Hepatocyte (in vitro differentiated cells): ENCODE data around the gene ATG13. TPM values are rescaled to one million over a fixed set of nuclear protein-coding genes. Genes with fewer than 3 reads are reported as not detected.

Experiments used
- DNase-seq: peaks from one replicate; pipeline ENCODE4 v3.0.0-alpha.2; 2016; ENCODE audit warnings: low spot score
- H2AFZ ChIP-seq: fragments of 200-600 bp; sonication (generic); 2 replicates; pipeline ENCODE4 v1.6.0; 2016; ENCODE audit warnings: antibody characterized with exemption, mild to moderate bottlenecking
- H3K27ac ChIP-seq: fragments of 200-600 bp; sonication (generic); 2 replicates; pipeline ENCODE4 v1.5.1; 2016; ENCODE audit warnings: mild to moderate bottlenecking
- H3K27me3 ChIP-seq: fragments of 200-600 bp; sonication (generic); 2 replicates; pipeline ENCODE4 v1.6.1; 2016
- H3K36me3 ChIP-seq: fragments of 200-600 bp; sonication (generic); replicated peaks from 2 replicates; pipeline ENCODE4 v1.5.1; 2016; ENCODE audit warnings: low read depth; ENCODE audit not compliant: insufficient read depth
- H3K4me1 ChIP-seq: fragments of 200-600 bp; sonication (generic); 2 replicates; pipeline ENCODE4 v1.5.1; 2016; ENCODE audit warnings: mild to moderate bottlenecking, moderate library complexity; ENCODE audit not compliant: insufficient read depth
- H3K4me2 ChIP-seq: fragments of 200-600 bp; sonication (generic); 2 replicates; pipeline ENCODE4 v1.6.0; 2016
- H3K4me3 ChIP-seq: fragments of 200-600 bp; sonication (generic); 2 replicates; pipeline ENCODE4 v1.5.1; 2016; ENCODE audit warnings: mild to moderate bottlenecking
- H3K79me2 ChIP-seq: fragments of 200-600 bp; sonication (generic); 2 replicates; pipeline ENCODE4 v1.6.0; 2017; ENCODE audit warnings: mild to moderate bottlenecking
- H3K9me2 ChIP-seq: fragments of 200-600 bp; sonication (generic); replicated peaks from 2 replicates; pipeline ENCODE4 v1.6.0; 2017; ENCODE audit warnings: mild to moderate bottlenecking; ENCODE audit not compliant: insufficient read depth
- H3K9me3 ChIP-seq: fragments of 200-600 bp; sonication (generic); 2 replicates; pipeline ENCODE4 v1.5.1; 2016; ENCODE audit warnings: low read depth, mild to moderate bottlenecking
- H4K20me1 ChIP-seq: fragments of 200-600 bp; sonication (generic); 2 replicates; pipeline ENCODE4 v1.6.0; 2016; ENCODE audit warnings: mild to moderate bottlenecking; ENCODE audit not compliant: insufficient read depth, poor library complexity, severe bottlenecking
- CTCF ChIP-seq: fragments of 200-600 bp; sonication (generic); IDR thresholded peaks from 2 replicates; pipeline ENCODE4 v1.5.1; 2016; ENCODE audit warnings: antibody characterized with exemption, mild to moderate bottlenecking; ENCODE audit not compliant: poor library complexity
- EZH2 ChIP-seq: fragments of 200-600 bp; sonication (generic); IDR thresholded peaks from 2 replicates; pipeline ENCODE4 v1.6.1; 2016; ENCODE audit warnings: antibody characterized with exemption, mild to moderate bottlenecking, borderline replicate concordance
- EZH2phosphoT487 ChIP-seq: fragments of 200-600 bp; sonication (generic); IDR thresholded peaks from one replicate; pipeline ENCODE4 v1.6.1; 2018; ENCODE audit warnings: antibody characterized with exemption, mild to moderate bottlenecking, low read depth, moderate library complexity; ENCODE audit not compliant: unreplicated experiment, severe bottlenecking
- WGBS: methylation state at CpG from one replicate; pipeline ENCODE4 v1.1.6; 2016; ENCODE audit warnings: low lambda C conversion rate; ENCODE audit errors: missing lambda C conversion rate; 5-methylcytosine and 5-hydroxymethylcytosine counted together
- polyA plus RNA-seq: library from polyadenylated mRNA; unstranded; fragments of >200 nt; fragmentation: Nextera tagmentation; extraction: Ambion mirVana; gene quantifications from 2 replicates; pipeline ENCODE4 v1.2.1, GENCODE V29; 2016
- total RNA-seq: library from RNA; depleted of rRNA; stranded (reverse); fragments of >200 nt; gene quantifications from 2 replicates; pipeline ENCODE4 v1.2.3, GENCODE V29; 2014

ATG13 gene
- total and polyA plus RNA-seq, 2 experiments from 2014 or later, result 50.9 to 60.8 TPM

GRCh38 chr11:46632502-46632901 lies 15.1 kb downstream of the ATG13 start:
- 97% methylated on average over 1 of the region's 1 CpG for WGBS
- Histone ChIP-seq H3K4me2 (no peak overlapping the region), H3K27ac (no peak overlapping the region), H4K20me1 (no peaks in the 10 kb centered on the region), H3K4me1 (no peaks in the 10 kb centered on the region), H3K9me3 (no peaks in the 10 kb centered on the region), H3K9me2 (no peaks in the 10 kb centered on the region), H3K79me2 (peaks cover 29% of the 10 kb centered on the region), H3K36me3 (no peaks in the 10 kb centered on the region), H3K4me3 (no peak overlapping the region), H3K27me3 (no peaks in the 10 kb centered on the region), H2AFZ (no peak overlapping the region)
- DNase-seq, result no peak
- no peak for TF ChIP-seq EZH2phosphoT487
- TF ChIP-seq EZH2, result no peak
- TF ChIP-seq CTCF, result no peak

- WGBS, result 93% methylated on average over 22 of the region's 22 CpGs
- Histone ChIP-seq H3K27me3 (no peaks in the 10 kb centered on the region), H3K4me1 (no peaks in the 10 kb centered on the region), H3K27ac (no peak overlapping the region), H3K4me2 (no peak overlapping the region), H3K4me3 (no peak overlapping the region), H2AFZ (no peak overlapping the region), H3K79me2 (peaks cover 31% of the 10 kb centered on the region), H3K9me2 (no peaks in the 10 kb centered on the region), H4K20me1 (no peaks in the 10 kb centered on the region), H3K36me3 (no peaks in the 10 kb centered on the region), H3K9me3 (no peaks in the 10 kb centered on the region)
- TF ChIP-seq CTCF, result no peak
- no peak for TF ChIP-seq EZH2
- TF ChIP-seq EZH2phosphoT487, result no peak
- DNase-seq, result no peak
These were observed 16.2 kb downstream of the ATG13 start for GRCh38 chr11:46633291-46634217.

GRCh38 chr11:46635557-46636139 lies 18.3 kb downstream of the ATG13 start:
- WGBS, result 79% methylated on average over 5 of the region's 5 CpGs
- H2AFZ ChIP-seq, result no peak overlapping the region
- H3K4me2 ChIP-seq, result no peak overlapping the region
- no peaks in the 10 kb centered on the region for H3K9me2 ChIP-seq
- peaks cover 32% of the 10 kb centered on the region for H3K79me2 ChIP-seq
- H3K27ac ChIP-seq, result no peak overlapping the region
- no peak for TF ChIP-seq CTCF
- no peak for TF ChIP-seq EZH2
- TF ChIP-seq EZH2phosphoT487, result no peak
- peaks cover 8% of the 10 kb centered on the region for H3K4me1 ChIP-seq
- no peaks in the 10 kb centered on the region for H3K9me3 ChIP-seq
- no peaks in the 10 kb centered on the region for H3K27me3 ChIP-seq
- H3K36me3 ChIP-seq, result no peaks in the 10 kb centered on the region
- no peaks in the 10 kb centered on the region for H4K20me1 ChIP-seq
- DNase-seq, result no peak
- no peak overlapping the region for H3K4me3 ChIP-seq
